ENCODE results near the gene NEUROG3. TPM values are rescaled to one million over a fixed set of nuclear protein-coding genes. Genes with fewer than 3 reads are reported as not detected.

The NEUROG3 gene
- total RNA-seq, 4 donors from 2014 or later, result not detected

GRCh38 chr10:69584624-69585023 is 11.4 kb upstream of the NEUROG3 start:
- no peaks in the 10 kb centered on the region for H3K9me3 ChIP-seq
- no peaks in the 10 kb centered on the region for H3K4me1 ChIP-seq
- no peak overlapping the region for H3K4me3 ChIP-seq
- no peak for DNase-seq (ENCODE audit: low spot score in 2 of 2)
- TF ChIP-seq POLR2A (IDR thresholded peaks at IDR 0.05) (no peak), CTCF (IDR thresholded peaks at IDR 0.05) (no peak), EP300 (IDR thresholded peaks at IDR 0.05) (no peak)
- peaks cover 0 to 23% of the 10 kb centered on the region in 2 donors for H3K27me3 ChIP-seq
- H3K27ac ChIP-seq, result no peak overlapping the region
- H3K36me3 ChIP-seq, result no peaks in the 10 kb centered on the region
- 84 to 86% methylated on average over 3 of the region's 3 CpGs for WGBS, 2 donors

DNA sequence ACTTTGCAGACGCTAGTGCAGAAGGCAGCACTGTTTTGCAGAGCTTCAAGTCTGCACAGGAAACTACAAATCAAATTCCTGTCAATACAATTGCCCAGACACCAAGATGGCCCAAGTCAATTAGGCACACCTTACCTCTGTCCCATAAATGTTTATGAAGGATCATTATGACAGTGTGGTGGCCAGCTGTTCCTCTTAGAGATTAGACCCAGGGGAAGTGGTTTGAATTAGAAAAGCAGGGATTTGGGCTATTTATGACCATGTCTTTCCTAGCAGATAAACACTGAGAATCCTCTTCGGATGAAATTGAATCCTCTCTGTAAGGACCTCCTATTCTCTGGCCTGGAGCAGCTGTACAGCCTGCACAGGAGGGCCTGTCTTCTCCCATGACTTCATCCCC is 9.9 kb upstream of the NEUROG3 start:
- no peaks in the 10 kb centered on the region for H3K36me3 ChIP-seq
- peaks cover 0 to 32% of the 10 kb centered on the region in 2 donors for H3K27me3 ChIP-seq
- 10 to 28% methylated on average over 2 of the region's 2 CpGs for WGBS, 2 donors
- TF ChIP-seq EP300 (IDR thresholded peaks at IDR 0.05) (no peak), CTCF (IDR thresholded peaks at IDR 0.05) (no peak), POLR2A (IDR thresholded peaks at IDR 0.05) (no peak)
- H3K27ac ChIP-seq, result no peak overlapping the region
- DNase-seq (ENCODE audit: low spot score in 2 of 2), result no peak
- no peaks in the 10 kb centered on the region for H3K4me1 ChIP-seq
- H3K4me3 ChIP-seq, result no peak overlapping the region
- no peaks in the 10 kb centered on the region for H3K9me3 ChIP-seq

GRCh38 chr10:69580435-69580834 is 7.2 kb upstream of the NEUROG3 start:
- TF ChIP-seq POLR2A (IDR thresholded peaks at IDR 0.05), result no peak
- TF ChIP-seq EP300 (IDR thresholded peaks at IDR 0.05), result no peak
- TF ChIP-seq CTCF (IDR thresholded peaks at IDR 0.05), result no peak
- Histone ChIP-seq H3K27ac (no peak overlapping the region), H3K9me3 (no peaks in the 10 kb centered on the region), H3K27me3 (peaks cover 0 to 57% of the 10 kb centered on the region in 2 donors), H3K4me3 (no peak overlapping the region), H3K4me1 (no peaks in the 10 kb centered on the region), H3K36me3 (no peaks in the 10 kb centered on the region)
- WGBS, 2 donors, result 74 to 86% methylated on average over 5 of the region's 5 CpGs
- no peak for DNase-seq (ENCODE audit: low spot score in 2 of 2)

- H3K36me3 ChIP-seq, result no peaks in the 10 kb centered on the region
- no peak overlapping the region for H3K27ac ChIP-seq
- no peak for TF ChIP-seq EP300 (IDR thresholded peaks at IDR 0.05)
- no peak for TF ChIP-seq POLR2A (IDR thresholded peaks at IDR 0.05)
- no peak for TF ChIP-seq CTCF (IDR thresholded peaks at IDR 0.05)
- WGBS, 2 donors, result 6 to 15% methylated on average over 8 of the region's 8 CpGs
- peaks cover 0 to 65% of the 10 kb centered on the region in 2 donors for H3K27me3 ChIP-seq
- no peak overlapping the region for H3K4me3 ChIP-seq
- H3K9me3 ChIP-seq, result no peaks in the 10 kb centered on the region
- peaks cover 0 to 6% (median 2%) of the 10 kb centered on the region in 4 donors for H3K4me1 ChIP-seq
- DNase-seq (ENCODE audit: low spot score in 2 of 2), result no peak
Measured at GRCh38 chr10:69579464-69580060, 6.3 kb upstream of the NEUROG3 start.

DNA sequence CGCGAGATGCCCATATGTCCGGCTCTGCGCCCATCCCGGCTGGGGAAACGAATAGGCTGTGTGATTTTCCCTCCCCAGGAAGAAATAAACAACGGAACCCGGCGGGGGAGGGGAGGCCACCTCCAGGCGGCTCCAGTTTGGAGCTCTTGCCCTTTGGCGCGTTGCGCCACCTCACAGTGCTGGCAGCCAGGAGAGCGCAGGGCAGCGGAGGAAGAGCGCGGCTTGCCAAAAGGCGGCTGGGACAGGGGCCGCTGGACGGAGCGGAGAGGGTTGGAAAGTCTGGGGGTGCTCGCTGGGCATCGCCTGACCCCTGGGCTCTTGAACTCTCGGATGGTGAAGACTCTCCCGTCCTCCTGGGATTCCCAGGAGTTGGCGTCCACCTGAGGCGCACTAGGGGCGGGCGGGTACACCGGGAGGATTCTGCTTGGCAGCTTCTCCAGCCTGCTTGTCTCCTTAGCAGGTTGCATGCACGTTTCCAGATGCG is 5.3 kb upstream of the NEUROG3 start:
- TF ChIP-seq POLR2A (IDR thresholded peaks at IDR 0.05), result no peak
- TF ChIP-seq EP300 (IDR thresholded peaks at IDR 0.05), result no peak
- TF ChIP-seq CTCF (IDR thresholded peaks at IDR 0.05), result no peak
- H3K4me3 ChIP-seq, result no peak overlapping the region
- WGBS, 2 donors, result 1 to 3% methylated on average over 15 to 25 of the region's 32 CpGs
- H3K9me3 ChIP-seq, result no peaks in the 10 kb centered on the region
- H3K27me3 ChIP-seq, result peaks cover 0 to 75% of the 10 kb centered on the region in 2 donors
- no peak overlapping the region for H3K27ac ChIP-seq
- DNase-seq (ENCODE audit: low spot score in 2 of 2), result no peak
- no peaks in the 10 kb centered on the region for H3K36me3 ChIP-seq
- H3K4me1 ChIP-seq, result peaks cover 0 to 16% (median 5%) of the 10 kb centered on the region in 4 donors
